ENCODE results near the gene PIK3R3.
A peak's percentile ranks its signal among the peaks of the same experiment; 100 is the strongest.
"Not testable (repeated sequence)": the region's sequence is repeated elsewhere in the genome, so short reads cannot be mapped to it uniquely, and the experiment has no call there.

The PIK3R3 gene

GRCh38 chr1:46065405-46065804 is 67.0 kb downstream of the PIK3R3 start:
- DNase-seq (ENCODE audit: low spot score), result no peak

GRCh38 chr1:46064708-46065107 is 67.7 kb downstream of the PIK3R3 start:
- no peak for DNase-seq (ENCODE audit: low spot score)

- no peak for DNase-seq (ENCODE audit: low spot score)
Measured at GRCh38 chr1:46062651-46063319, 69.6 kb downstream of the PIK3R3 start.

GRCh38 chr1:46061146-46061545 is 71.3 kb downstream of the PIK3R3 start:
- DNase-seq (ENCODE audit: low spot score), result no peak

- DNase-seq (ENCODE audit: low spot score), result no peak
Measured at GRCh38 chr1:46058936-46059335, 73.5 kb downstream of the PIK3R3 start.

- DNase-seq (ENCODE audit: low spot score), result no peak
Measured at GRCh38 chr1:46057781-46058180, 74.6 kb downstream of the PIK3R3 start.

- DNase-seq (ENCODE audit: low spot score), result not testable (repeated sequence)
Measured at GRCh38 chr1:46057215-46057614, 75.2 kb downstream of the PIK3R3 start.

- no peak for DNase-seq (ENCODE audit: low spot score)
Measured at GRCh38 chr1:46056325-46056724, 76.1 kb downstream of the PIK3R3 start.

- DNase-seq (ENCODE audit: low spot score), result no peak
Measured at GRCh38 chr1:46053734-46054133, 78.7 kb downstream of the PIK3R3 start.

- DNase-seq (ENCODE audit: low spot score), result no peak
Measured at GRCh38 chr1:46044116-46044515, 88.3 kb downstream of the PIK3R3 start.

GRCh38 chr1:46043458-46044017 is 88.9 kb downstream of the PIK3R3 start:
- DNase-seq (ENCODE audit: low spot score), result no peak

GRCh38 chr1:46041974-46042373 is 90.5 kb downstream of the PIK3R3 start:
- DNase-seq (ENCODE audit: low spot score), result no peak

- DNase-seq (ENCODE audit: low spot score), result no peak
Measured at GRCh38 chr1:46041551-46041950, 90.9 kb downstream of the PIK3R3 start.

- no peak for DNase-seq (ENCODE audit: low spot score)
Measured at GRCh38 chr1:46039571-46040052, 92.8 kb downstream of the PIK3R3 start.

GRCh38 chr1:46036894-46037839 is 95.3 kb downstream of the PIK3R3 start:
- peak; percentile 75 for DNase-seq (ENCODE audit: low spot score)

- DNase-seq (ENCODE audit: low spot score), result no peak
Measured at GRCh38 chr1:46034601-46035516, 97.6 kb downstream of the PIK3R3 start.

GRCh38 chr1:46030876-46031660 is 101.4 kb downstream of the PIK3R3 start:
- DNase-seq (ENCODE audit: low spot score), result no peak

- DNase-seq (ENCODE audit: low spot score), result no peak
Measured at GRCh38 chr1:46030074-46030870, 102.2 kb downstream of the PIK3R3 start.

GRCh38 chr1:46027788-46028573 is 104.4 kb downstream of the PIK3R3 start:
- DNase-seq (ENCODE audit: low spot score), result no peak
